ENCODE data around the gene TOX2.

Gene TOX2

GRCh38 chr20:44002861-44003260 lies 88.2 kb downstream of the TOX2 start:
- DNase-seq = no peak

- no peak for DNase-seq
Observed at GRCh38 chr20:44003609-44004008, 89.0 kb downstream of the TOX2 start.

GRCh38 chr20:44004306-44004915 lies 89.8 kb downstream of the TOX2 start:
- no peak for DNase-seq

- no peak for DNase-seq
Observed at GRCh38 chr20:44005661-44006060, 91.0 kb downstream of the TOX2 start.

GRCh38 chr20:44006126-44006525 lies 91.5 kb downstream of the TOX2 start:
- DNase-seq = no peak

- DNase-seq = no peak
Observed at GRCh38 chr20:44006578-44006977, 91.9 kb downstream of the TOX2 start.

- DNase-seq = no peak
Observed at GRCh38 chr20:44008806-44009678, 94.4 kb downstream of the TOX2 start.

GRCh38 chr20:44009679-44009992 lies 95.0 kb downstream of the TOX2 start:
- DNase-seq = no peak

GRCh38 chr20:44010162-44010704 lies 95.6 kb downstream of the TOX2 start:
- peak; percentile 22 for DNase-seq

- no peak for DNase-seq
Observed at GRCh38 chr20:44011251-44011940, 96.7 kb downstream of the TOX2 start.

- DNase-seq = no peak
Observed at GRCh38 chr20:44012466-44013226, 98.0 kb downstream of the TOX2 start.

GRCh38 chr20:44014807-44015732 lies 100.4 kb downstream of the TOX2 start:
- no peak for DNase-seq

- no peak for DNase-seq
Observed at GRCh38 chr20:44015733-44016103, 101.1 kb downstream of the TOX2 start.

- DNase-seq = no peak
Observed at GRCh38 chr20:44016525-44016924, 101.9 kb downstream of the TOX2 start.

GRCh38 chr20:44017211-44017610 lies 102.6 kb downstream of the TOX2 start:
- DNase-seq = no peak

GRCh38 chr20:44017905-44018258 lies 103.2 kb downstream of the TOX2 start:
- no peak for DNase-seq

GRCh38 chr20:44018259-44018941 lies 103.7 kb downstream of the TOX2 start:
- DNase-seq = no peak

GRCh38 chr20:44018942-44019637 lies 104.4 kb downstream of the TOX2 start:
- DNase-seq = no peak

GRCh38 chr20:44019638-44020335 lies 105.1 kb downstream of the TOX2 start:
- DNase-seq = no peak
